Keratinocyte (primary cell): ENCODE data around the gene PTER.

Experiments
- EZH2 ChIP-seq: IDR thresholded peaks from one replicate; pipeline ENCODE4 v1.6.1; 2012; ENCODE audit warnings: inconsistent platforms, mild to moderate bottlenecking, low read length, moderate library complexity
- TF ChIP-seq, protein P1 (sequence below), 3 experiments: IDR thresholded peaks in 1 of 3; conservative IDR thresholded peaks in 1 of 3; optimal IDR thresholded peaks in 1 of 3; 2 replicates in 2 of 3; 3 replicates in 1 of 3; pipeline versions ENCODE3 to v1.5.1; 2011; ENCODE audit warnings: low read length in 3 of 3, mild to moderate bottlenecking in 3 of 3, moderate library complexity in 2 of 3, control low read depth in 1 of 3, inconsistent platforms in 1 of 3; ENCODE audit not compliant: insufficient read depth in 2 of 3; ENCODE audit errors: extremely low read depth in 1 of 3

DNA sequence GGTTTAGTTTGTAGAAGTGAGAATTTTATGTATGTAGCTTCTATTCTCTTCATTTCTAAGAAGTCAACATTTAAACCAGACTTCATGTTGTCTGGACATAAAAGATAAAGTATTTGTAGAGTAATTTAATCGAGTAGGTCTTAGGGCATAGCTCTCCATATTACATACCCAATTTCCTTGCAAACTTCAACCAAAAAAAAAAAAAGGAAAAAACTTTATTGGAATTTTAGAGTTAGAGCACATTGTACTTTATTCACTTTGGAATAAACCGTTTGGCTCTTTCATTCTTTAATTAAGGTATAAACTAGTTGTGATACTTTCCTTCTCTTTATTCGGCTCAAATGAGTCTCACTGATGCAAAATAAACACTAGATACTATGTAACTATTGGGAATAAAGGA is 36.0 kb downstream of the PTER start:
- TF ChIP-seq, protein P1, sequence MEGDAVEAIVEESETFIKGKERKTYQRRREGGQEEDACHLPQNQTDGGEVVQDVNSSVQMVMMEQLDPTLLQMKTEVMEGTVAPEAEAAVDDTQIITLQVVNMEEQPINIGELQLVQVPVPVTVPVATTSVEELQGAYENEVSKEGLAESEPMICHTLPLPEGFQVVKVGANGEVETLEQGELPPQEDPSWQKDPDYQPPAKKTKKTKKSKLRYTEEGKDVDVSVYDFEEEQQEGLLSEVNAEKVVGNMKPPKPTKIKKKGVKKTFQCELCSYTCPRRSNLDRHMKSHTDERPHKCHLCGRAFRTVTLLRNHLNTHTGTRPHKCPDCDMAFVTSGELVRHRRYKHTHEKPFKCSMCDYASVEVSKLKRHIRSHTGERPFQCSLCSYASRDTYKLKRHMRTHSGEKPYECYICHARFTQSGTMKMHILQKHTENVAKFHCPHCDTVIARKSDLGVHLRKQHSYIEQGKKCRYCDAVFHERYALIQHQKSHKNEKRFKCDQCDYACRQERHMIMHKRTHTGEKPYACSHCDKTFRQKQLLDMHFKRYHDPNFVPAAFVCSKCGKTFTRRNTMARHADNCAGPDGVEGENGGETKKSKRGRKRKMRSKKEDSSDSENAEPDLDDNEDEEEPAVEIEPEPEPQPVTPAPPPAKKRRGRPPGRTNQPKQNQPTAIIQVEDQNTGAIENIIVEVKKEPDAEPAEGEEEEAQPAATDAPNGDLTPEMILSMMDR (optimal IDR thresholded peaks at IDR 0.05 in 1 of 3, IDR thresholded peaks at IDR 0.05 in 1 of 3, conservative IDR thresholded peaks at IDR 0.05 in 1 of 3; ENCODE audit: extremely low read depth in 1 of 3, insufficient read depth in 2 of 3, low read length in 3 of 3), result no peak
- no peak for TF ChIP-seq EZH2
